Mammary epithelial cell (primary cell): ENCODE data around the gene UBE2J1.

Experiments used
- CTCF ChIP-seq, 2 donors: IDR thresholded peaks in 1 of 2; conservative IDR thresholded peaks in 1 of 2; 2 replicates each; pipeline ENCODE4 v1.5.1; 2011 to 2012; ENCODE audit warnings: inconsistent platforms in 2 of 2, low read length in 2 of 2, mild to moderate bottlenecking in 2 of 2, control low read depth in 1 of 2, low read depth in 1 of 2; ENCODE audit not compliant: insufficient read depth in 1 of 2; ENCODE audit errors: extremely low read depth in 1 of 2
- EZH2 ChIP-seq: IDR thresholded peaks from 2 replicates; pipeline ENCODE4 v1.6.1; 2012; ENCODE audit warnings: low read length, inconsistent platforms, borderline replicate concordance

- TF ChIP-seq CTCF (conservative IDR thresholded peaks at IDR 0.05 in 1 of 2, IDR thresholded peaks at IDR 0.05 in 1 of 2; ENCODE audit: extremely low read depth in 1 of 2, insufficient read depth in 1 of 2, low read depth in 1 of 2, low read length in 2 of 2), result no peak
- TF ChIP-seq EZH2, result no peak
Measured at GRCh38 chr6:89323511-89323971, 29.0 kb downstream of the UBE2J1 start.
